ENCODE results near the gene OR7G1. TPM values are rescaled to one million over a fixed set of nuclear protein-coding genes. Genes with fewer than 3 reads are reported as not detected.

Gene OR7G1
- total RNA-seq, 1 experiment from 2014 or later: not detected

DNA sequence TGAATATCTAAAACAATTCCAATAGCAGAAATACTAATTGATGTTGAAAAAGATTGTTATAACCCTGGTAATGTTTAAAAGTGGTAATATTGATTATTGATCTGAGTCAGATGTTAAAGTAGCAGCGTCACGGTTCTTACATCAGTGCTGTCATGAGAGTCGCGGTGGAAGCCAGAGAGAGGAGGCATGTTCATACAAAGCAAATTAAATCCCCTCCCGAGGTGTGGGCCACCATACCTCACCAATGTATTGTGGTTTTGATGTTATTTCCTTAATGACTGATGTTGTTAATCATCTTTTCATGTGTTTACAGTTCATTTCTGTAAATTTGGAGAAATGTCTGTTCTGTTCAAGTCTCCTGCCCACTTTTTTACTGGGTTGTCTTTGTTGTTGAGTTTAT is 35.8 kb upstream of the OR7G1 start:
- Histone ChIP-seq H3K23ac (ENCODE audit: insufficient read length, low read depth, low read length) (no peak overlapping the region), H4K20me1 (ENCODE audit: control insufficient read depth, insufficient read depth, insufficient read length) (no peaks in the 10 kb centered on the region), H3K27ac (ENCODE audit: insufficient read length, low read depth, low read length) (no peak overlapping the region), H2BK15ac (ENCODE audit: low read depth, low read length) (no peak overlapping the region), H3K9me3 (ENCODE audit: control insufficient read depth, low read depth, low read length) (peaks cover 38% of the 10 kb centered on the region), H3K79me1 (ENCODE audit: insufficient read depth, low read depth, low read length, poor library complexity, severe bottlenecking) (peaks cover 18% of the 10 kb centered on the region), H3K4me1 (ENCODE audit: insufficient read depth, low read length) (no peaks in the 10 kb centered on the region), H3K23me2 (ENCODE audit: insufficient read length, low read depth, low read length, poor library complexity, severe bottlenecking) (no peaks in the 10 kb centered on the region), H2BK120ac (ENCODE audit: low read depth, low read length, poor library complexity, severe bottlenecking) (no peak overlapping the region), H2AFZ (ENCODE audit: low read length) (no peak overlapping the region), H3K9ac (ENCODE audit: extremely low read depth, insufficient read length, low read length) (no peak overlapping the region), H2BK5ac (ENCODE audit: insufficient read length, low read length) (no peak overlapping the region), H3K27me3 (ENCODE audit: insufficient read depth, low read length) (no peaks in the 10 kb centered on the region), H2BK20ac (ENCODE audit: low read depth, low read length, poor library complexity, severe bottlenecking) (no peak overlapping the region), H3T11ph (ENCODE audit: low read length) (no peak overlapping the region), H3K14ac (ENCODE audit: insufficient read depth, low read length) (no peak overlapping the region), H3K79me2 (ENCODE audit: insufficient read depth, low read length) (peaks cover 81% of the 10 kb centered on the region), H3K56ac (ENCODE audit: insufficient read length, low read depth, low read length) (no peak overlapping the region), H4K8ac (replicated peaks; ENCODE audit: insufficient read length, low read depth, low read length) (no peak overlapping the region), H3K18ac (ENCODE audit: insufficient read length, low read depth, low read length) (no peak overlapping the region), H4K91ac (ENCODE audit: insufficient read length, low read depth, low read length) (no peak overlapping the region), H2BK12ac (ENCODE audit: insufficient read length, low read depth, low read length) (no peak overlapping the region), H3K4ac (ENCODE audit: low read depth, low read length) (no peak overlapping the region), H2AK5ac (ENCODE audit: insufficient read length, low read length) (no peak overlapping the region), H4K5ac (ENCODE audit: insufficient read length, low read depth, low read length) (no peak overlapping the region), H3K4me2 (ENCODE audit: insufficient read depth, insufficient read length, low read length) (no peak overlapping the region)
- no peak overlapping the region for H3K4me3 Mint-ChIP-seq
- H3K36me3 Mint-ChIP-seq (ENCODE audit: insufficient read depth in 1 of 3, low read depth in 3 of 3): peaks cover 93 to 99% (median 99%) of the 10 kb centered on the region in 3 experiments
- H3K27me3 Mint-ChIP-seq (ENCODE audit: low read depth): no peaks in the 10 kb centered on the region; the same call in none of the 2 replicates
- TF ChIP-seq, protein P1, sequence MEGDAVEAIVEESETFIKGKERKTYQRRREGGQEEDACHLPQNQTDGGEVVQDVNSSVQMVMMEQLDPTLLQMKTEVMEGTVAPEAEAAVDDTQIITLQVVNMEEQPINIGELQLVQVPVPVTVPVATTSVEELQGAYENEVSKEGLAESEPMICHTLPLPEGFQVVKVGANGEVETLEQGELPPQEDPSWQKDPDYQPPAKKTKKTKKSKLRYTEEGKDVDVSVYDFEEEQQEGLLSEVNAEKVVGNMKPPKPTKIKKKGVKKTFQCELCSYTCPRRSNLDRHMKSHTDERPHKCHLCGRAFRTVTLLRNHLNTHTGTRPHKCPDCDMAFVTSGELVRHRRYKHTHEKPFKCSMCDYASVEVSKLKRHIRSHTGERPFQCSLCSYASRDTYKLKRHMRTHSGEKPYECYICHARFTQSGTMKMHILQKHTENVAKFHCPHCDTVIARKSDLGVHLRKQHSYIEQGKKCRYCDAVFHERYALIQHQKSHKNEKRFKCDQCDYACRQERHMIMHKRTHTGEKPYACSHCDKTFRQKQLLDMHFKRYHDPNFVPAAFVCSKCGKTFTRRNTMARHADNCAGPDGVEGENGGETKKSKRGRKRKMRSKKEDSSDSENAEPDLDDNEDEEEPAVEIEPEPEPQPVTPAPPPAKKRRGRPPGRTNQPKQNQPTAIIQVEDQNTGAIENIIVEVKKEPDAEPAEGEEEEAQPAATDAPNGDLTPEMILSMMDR (conservative IDR thresholded peaks at IDR 0.05): no peak
- H3K27ac Mint-ChIP-seq: no peak overlapping the region
- no CpG with 5 or more reads among the region's 5 CpGs for WGBS (ENCODE audit: extremely low coverage, insufficient read length, low lambda C conversion rate)
- no peak for DNase-seq
- peaks cover 76 to 99% of the 10 kb centered on the region in 2 experiments for H3K9me3 Mint-ChIP-seq
- 0 out of 4 replicates have a peak, but pooled peaks cover 0 to 2% of the 10 kb centered on the region in 2 experiments for H3K4me1 Mint-ChIP-seq
